Measurements from ENCODE around the gene VPS4B.

VPS4B gene

GRCh38 chr18:63410792-63411191 is 11.5 kb downstream of the VPS4B start:
- Histone ChIP-seq H4K20me1 (peaks cover 23 to 100% (median 62%) of the 10 kb centered on the region in 11 experiments; a peak in 20 of 22 replicates), H3K27me3 (no peaks in the 10 kb centered on the region), H3K36me3 (peaks cover 81 to 99% (median 94%) of the 10 kb centered on the region in 11 experiments), H3K4me3 (no peak overlapping the region), H3K4me2 (no peak overlapping the region), H3K9ac (no peak overlapping the region), H3K27ac (no peak overlapping the region), H3K4me1 (0 out of 20 replicates have a peak, but pooled peaks cover 0 to 4% (median 0%) of the 10 kb centered on the region in 10 experiments), H3K9me3 (replicated peaks in 1 of 11) (no peaks in the 10 kb centered on the region)
- TF ChIP-seq Cebpa-rat (IDR thresholded peaks at IDR 0.05), result no peak

GRCh38 chr18:63409301-63409700 is 13.0 kb downstream of the VPS4B start:
- no peak overlapping the region for H3K4me2 ChIP-seq
- no peak overlapping the region for H3K4me3 ChIP-seq
- TF ChIP-seq Cebpa-rat (IDR thresholded peaks at IDR 0.05), result no peak
- no peak overlapping the region for H3K9ac ChIP-seq
- H3K27me3 ChIP-seq, result no peaks in the 10 kb centered on the region
- H4K20me1 ChIP-seq, result peaks cover 11 to 93% (median 52%) of the 10 kb centered on the region in 11 experiments; a peak in 19 of 22 replicates
- H3K27ac ChIP-seq, result no peak overlapping the region
- peaks cover 74 to 97% (median 84%) of the 10 kb centered on the region in 11 experiments for H3K36me3 ChIP-seq
- H3K9me3 ChIP-seq (replicated peaks in 1 of 11), result no peaks in the 10 kb centered on the region
- 0 out of 20 replicates have a peak, but pooled peaks cover 0 to 4% (median 0%) of the 10 kb centered on the region in 10 experiments for H3K4me1 ChIP-seq

- no peaks in the 10 kb centered on the region for H3K9me3 ChIP-seq (replicated peaks in 1 of 11)
- H3K4me1 ChIP-seq, result 0 out of 20 replicates have a peak, but pooled peaks cover 0 to 4% (median 0%) of the 10 kb centered on the region in 10 experiments
- peaks cover 11 to 91% (median 36%) of the 10 kb centered on the region in 11 experiments; a peak in 16 of 22 replicates for H4K20me1 ChIP-seq
- H3K27me3 ChIP-seq, result no peaks in the 10 kb centered on the region
- no peak overlapping the region for H3K4me3 ChIP-seq
- H3K36me3 ChIP-seq, result peaks cover 81 to 97% (median 89%) of the 10 kb centered on the region in 11 experiments
- TF ChIP-seq Cebpa-rat (IDR thresholded peaks at IDR 0.05), result no peak
- H3K9ac ChIP-seq, result no peak overlapping the region
- H3K4me2 ChIP-seq, result no peak overlapping the region
- no peak overlapping the region for H3K27ac ChIP-seq
Observed at GRCh38 chr18:63407734-63408133, 14.5 kb downstream of the VPS4B start.

- no peak overlapping the region for H3K27ac ChIP-seq
- H3K4me1 ChIP-seq, result no peaks in the 10 kb centered on the region
- no peaks in the 10 kb centered on the region for H3K27me3 ChIP-seq
- H3K9me3 ChIP-seq (replicated peaks in 1 of 11), result no peaks in the 10 kb centered on the region
- no peak for TF ChIP-seq Cebpa-rat (IDR thresholded peaks at IDR 0.05)
- H3K4me2 ChIP-seq, result no peak overlapping the region
- H4K20me1 ChIP-seq, result peaks cover 11 to 80% (median 32%) of the 10 kb centered on the region in 11 experiments; a peak in 16 of 22 replicates
- H3K36me3 ChIP-seq, result peaks cover 89 to 97% (median 93%) of the 10 kb centered on the region in 11 experiments
- no peak overlapping the region for H3K9ac ChIP-seq
- no peak overlapping the region for H3K4me3 ChIP-seq
Observed at GRCh38 chr18:63405986-63406385, 16.3 kb downstream of the VPS4B start.

GRCh38 chr18:63402246-63403162 is 19.8 kb downstream of the VPS4B start:
- no peaks in the 10 kb centered on the region for H3K9me3 ChIP-seq (replicated peaks in 1 of 11)
- H3K27ac ChIP-seq, result no peak overlapping the region
- no peaks in the 10 kb centered on the region for H3K4me1 ChIP-seq
- H3K4me3 ChIP-seq, result no peak overlapping the region
- H3K27me3 ChIP-seq, result no peaks in the 10 kb centered on the region
- H3K4me2 ChIP-seq, result no peak overlapping the region
- H4K20me1 ChIP-seq, result peaks cover 0 to 51% (median 11%) of the 10 kb centered on the region in 11 experiments; a peak in 11 of 22 replicates
- TF ChIP-seq Cebpa-rat (IDR thresholded peaks at IDR 0.05), result no peak
- peaks cover 89 to 97% (median 93%) of the 10 kb centered on the region in 11 experiments for H3K36me3 ChIP-seq
- no peak overlapping the region for H3K9ac ChIP-seq

- Histone ChIP-seq H3K9ac (no peak overlapping the region), H3K4me2 (no peak overlapping the region), H3K36me3 (peaks cover 98 to 100% (median 100%) of the 10 kb centered on the region in 11 experiments), H3K27ac (no peak overlapping the region), H3K9me3 (replicated peaks in 1 of 11) (no peaks in the 10 kb centered on the region), H3K4me3 (no peak overlapping the region), H3K27me3 (no peaks in the 10 kb centered on the region), H3K4me1 (no peaks in the 10 kb centered on the region), H4K20me1 (peaks cover 0 to 41% (median 0%) of the 10 kb centered on the region in 11 experiments; a peak in 4 of 22 replicates)
- no peak for TF ChIP-seq Cebpa-rat (IDR thresholded peaks at IDR 0.05)
Observed at GRCh38 chr18:63399300-63399699, 23.0 kb downstream of the VPS4B start.

- no peaks in the 10 kb centered on the region for H3K9me3 ChIP-seq (replicated peaks in 1 of 11)
- no peak for TF ChIP-seq Cebpa-rat (IDR thresholded peaks at IDR 0.05)
- no peak overlapping the region for H3K27ac ChIP-seq
- peaks cover 0 to 24% (median 0%) of the 10 kb centered on the region in 11 experiments; a peak in 4 of 22 replicates for H4K20me1 ChIP-seq
- H3K36me3 ChIP-seq, result peaks cover 94 to 100% (median 99%) of the 10 kb centered on the region in 11 experiments
- H3K9ac ChIP-seq, result no peak overlapping the region
- no peaks in the 10 kb centered on the region for H3K27me3 ChIP-seq
- H3K4me2 ChIP-seq, result no peak overlapping the region
- H3K4me1 ChIP-seq, result no peaks in the 10 kb centered on the region
- H3K4me3 ChIP-seq, result no peak overlapping the region
Observed at GRCh38 chr18:63397349-63397748, 24.9 kb downstream of the VPS4B start.

GRCh38 chr18:63395503-63395902 is 26.8 kb downstream of the VPS4B start:
- no peaks in the 10 kb centered on the region for H3K9me3 ChIP-seq (replicated peaks in 1 of 11)
- no peak for TF ChIP-seq Cebpa-rat (IDR thresholded peaks at IDR 0.05)
- H3K27ac ChIP-seq, result no peak overlapping the region
- no peak overlapping the region for H3K4me2 ChIP-seq
- peaks cover 0 to 18% (median 0%) of the 10 kb centered on the region in 11 experiments; a peak in 3 of 22 replicates for H4K20me1 ChIP-seq
- H3K4me1 ChIP-seq, result no peaks in the 10 kb centered on the region
- no peak overlapping the region for H3K9ac ChIP-seq
- no peak overlapping the region for H3K4me3 ChIP-seq
- no peaks in the 10 kb centered on the region for H3K27me3 ChIP-seq
- peaks cover 86 to 100% (median 99%) of the 10 kb centered on the region in 11 experiments for H3K36me3 ChIP-seq

- no peak overlapping the region for H3K4me3 ChIP-seq
- H4K20me1 ChIP-seq, result peaks cover 0 to 18% (median 0%) of the 10 kb centered on the region in 11 experiments; a peak in 3 of 22 replicates
- H3K4me2 ChIP-seq, result no peak overlapping the region
- H3K9ac ChIP-seq, result no peak overlapping the region
- H3K27ac ChIP-seq, result no peak overlapping the region
- no peaks in the 10 kb centered on the region for H3K9me3 ChIP-seq (replicated peaks in 1 of 11)
- peaks cover 86 to 100% (median 98%) of the 10 kb centered on the region in 11 experiments for H3K36me3 ChIP-seq
- no peaks in the 10 kb centered on the region for H3K4me1 ChIP-seq
- no peak for TF ChIP-seq Cebpa-rat (IDR thresholded peaks at IDR 0.05)
- no peaks in the 10 kb centered on the region for H3K27me3 ChIP-seq
Observed at GRCh38 chr18:63394954-63395353, 27.3 kb downstream of the VPS4B start.

Data from BLaER1 treated with 17β-estradiol and CSF1 and Interleukin-3, amounts not matched to agents 10 nM and 100 nM (cell line).